SK-N-SH (cell line): ENCODE data around the gene RABGGTA. TPM values are rescaled to one million over a fixed set of nuclear protein-coding genes. Genes with fewer than 3 reads are reported as not detected.
A peak's percentile ranks its signal among the peaks of the same experiment; 100 is the strongest.
"Not testable (repeated sequence)": the region's sequence is repeated elsewhere in the genome, so short reads cannot be mapped to it uniquely, and the experiment has no call there.

Source experiments
- CTCF ChIA-PET: fragments of 300-600, 350-600 bp; formaldehyde crosslinking; extraction: SDS; loops from one replicate; lab custom pipeline; 2021; lab: Yijun Ruan, JAX
- POLR2A ChIA-PET: fragments of 350-600 bp; sonication (Branson Sonifier 250); formaldehyde crosslinking; extraction: SDS; loops from one replicate; lab custom pipeline; 2020; ENCODE audit warnings: antibody characterized with exemption, inconsistent platforms; lab: Yijun Ruan, JAX
- DNase-seq: peaks from one replicate; pipeline ENCODE4 v3.0.0; 2012
- H2AFZ ChIP-seq: fragments of 200-600 bp; sonication (generic); 2 replicates; pipeline ENCODE4 v1.8.1; 2016; ENCODE audit warnings: antibody characterized with exemption, mild to moderate bottlenecking, low read depth
- H3F3A ChIP-seq: fragments of 200-600 bp; sonication (generic); replicated peaks from 2 replicates; pipeline ENCODE3; 2016; ENCODE audit warnings: antibody characterized with exemption, mild to moderate bottlenecking; ENCODE audit not compliant: insufficient read depth
- H3K27ac ChIP-seq, 2 experiments: fragments of 200-500 bp in 1 of 2; fragments of 200-600 bp in 1 of 2; sonication (Bioruptor generic) in 1 of 2; sonication (generic), shearing (Covaris generic) in 1 of 2; 2 replicates each; pipeline versions ENCODE4 v1.5.1 to v1.6.1; 2014 to 2016; ENCODE audit warnings: low read depth in 2 of 2, inconsistent platforms in 1 of 2, low read length in 1 of 2, mild to moderate bottlenecking in 1 of 2, mixed read lengths in 1 of 2
- H3K27me3 ChIP-seq: fragments of 200-600 bp; sonication (generic), shearing (Covaris generic); 2 replicates; pipeline ENCODE4 v1.6.1; 2016; ENCODE audit warnings: mixed run types; ENCODE audit not compliant: insufficient read depth
- H3K36me3 ChIP-seq, 2 experiments: fragments of 200-500 bp in 1 of 2; fragments of 200-600 bp in 1 of 2; sonication (Bioruptor generic) in 1 of 2; sonication (generic) in 1 of 2; replicated peaks in 1 of 2; 2 replicates each; pipeline versions ENCODE3 to v1.5.1; 2014 to 2016; ENCODE audit warnings: low read length in 1 of 2, mild to moderate bottlenecking in 1 of 2; ENCODE audit not compliant: insufficient read depth in 2 of 2, control insufficient read depth in 1 of 2
- H3K4me1 ChIP-seq, 2 experiments: fragments of 200-500 bp in 1 of 2; fragments of 200-600 bp in 1 of 2; sonication (Bioruptor generic) in 1 of 2; sonication (generic), shearing (Covaris generic) in 1 of 2; 2 replicates each; pipeline versions ENCODE4 v1.5.1 to v1.6.1; 2014 to 2016; ENCODE audit warnings: low read depth in 1 of 2, low read length in 1 of 2, mixed run types in 1 of 2; ENCODE audit not compliant: insufficient read depth in 2 of 2, control insufficient read depth in 1 of 2
- H3K4me2 ChIP-seq: fragments of 200-600 bp; sonication (generic), shearing (Covaris generic); 2 replicates; pipeline ENCODE4 v1.6.1; 2017; ENCODE audit warnings: mixed run types
- H3K4me3 ChIP-seq, 2 experiments: fragments of 200-500 bp in 1 of 2; fragments of 200-600 bp in 1 of 2; sonication (Bioruptor generic) in 1 of 2; sonication (generic), shearing (Covaris generic) in 1 of 2; 2 replicates each; pipeline versions ENCODE4 v1.5.1 to v1.8.1; 2014 to 2016; ENCODE audit warnings: low read depth in 2 of 2, inconsistent platforms in 1 of 2, low read length in 1 of 2, mild to moderate bottlenecking in 1 of 2, mixed read lengths in 1 of 2, moderate library complexity in 1 of 2
- H3K79me2 ChIP-seq: fragments of 200-600 bp; sonication (generic); 2 replicates; pipeline ENCODE4 v1.8.1; 2017; ENCODE audit warnings: mild to moderate bottlenecking; ENCODE audit not compliant: insufficient read depth
- H3K9ac ChIP-seq: fragments of 200-600 bp; sonication (generic); 2 replicates; pipeline ENCODE4 v1.6.1; 2017; ENCODE audit warnings: mixed run types
- H3K9me2 ChIP-seq: fragments of 200-600 bp; sonication (generic); 2 replicates; pipeline ENCODE4 v1.6.1; 2017; ENCODE audit warnings: mixed run types
- H3K9me3 ChIP-seq: fragments of 200-600 bp; sonication (generic); 2 replicates; pipeline ENCODE4 v1.6.1; 2017; ENCODE audit warnings: mixed run types, mild to moderate bottlenecking, moderate library complexity
- H4K20me1 ChIP-seq: fragments of 200-600 bp; sonication (generic); 2 replicates; pipeline ENCODE4 v1.6.1; 2017; ENCODE audit warnings: mild to moderate bottlenecking, mixed run types; ENCODE audit not compliant: insufficient read depth
- EP300 ChIP-seq, 2 experiments: IDR thresholded peaks; 2 replicates each; pipeline versions ENCODE4 v1.4.0 to v1.6.1; 2012; ENCODE audit warnings: borderline replicate concordance in 1 of 2, low read depth in 1 of 2, low read length in 1 of 2
- FOXJ3 ChIP-seq: sonication (generic); formaldehyde crosslinking; IDR thresholded peaks from 2 replicates; pipeline ENCODE4 v1.5.1; 2020; ENCODE audit warnings: mild to moderate bottlenecking, missing genetic modification reagents
- FOXM1 ChIP-seq: IDR thresholded peaks from 2 replicates; pipeline ENCODE4 v1.4.0; 2012; ENCODE audit warnings: low read depth, mild to moderate bottlenecking
- NRF1 ChIP-seq: IDR thresholded peaks from 2 replicates; pipeline ENCODE4 v1.6.1; 2012; ENCODE audit warnings: low read depth, mild to moderate bottlenecking, low read length
- RAD21 ChIP-seq: IDR thresholded peaks from 2 replicates; pipeline ENCODE4 v1.6.1; 2012; ENCODE audit warnings: mild to moderate bottlenecking, low read length
- RFX5 ChIP-seq: IDR thresholded peaks from 2 replicates; pipeline ENCODE4 v1.6.1; 2012; ENCODE audit warnings: mild to moderate bottlenecking, improper control_type of control experiment, low read length
- RXRA ChIP-seq: IDR thresholded peaks from 2 replicates; pipeline ENCODE4 v1.4.0; 2012; ENCODE audit warnings: low read depth, mild to moderate bottlenecking, borderline replicate concordance
- SIN3A ChIP-seq: IDR thresholded peaks from 2 replicates; pipeline ENCODE4 v1.6.1; 2012; ENCODE audit warnings: low read depth, mild to moderate bottlenecking, low read length, moderate library complexity, borderline replicate concordance
- TCF12 ChIP-seq: IDR thresholded peaks from 2 replicates; pipeline ENCODE4 v1.4.0; 2012
- TEAD4 ChIP-seq: IDR thresholded peaks from 2 replicates; pipeline ENCODE4 v1.4.0; 2012; ENCODE audit warnings: mild to moderate bottlenecking, borderline replicate concordance; ENCODE audit not compliant: insufficient read depth
- WGBS: methylation state at CpG from one replicate; pipeline ENCODE4 v1.1.6; 2017; ENCODE audit warnings: low lambda C conversion rate; 5-methylcytosine and 5-hydroxymethylcytosine counted together
- polyA plus RNA-seq, 3 experiments: library from polyadenylated mRNA; depleted of rRNA; stranded (reverse); fragments of >200 nt; gene quantifications; 2 replicates each; pipeline ENCODE4 v1.2.3, GENCODE V29; 2012
- TF ChIP-seq, protein P1 (sequence below): fragments of 200-600 bp; sonication (generic); IDR thresholded peaks from 2 replicates; pipeline ENCODE4 v1.6.1; 2017; ENCODE audit warnings: antibody characterized with exemption, mild to moderate bottlenecking, moderate library complexity
- TF ChIP-seq, protein P2 (sequence below): IDR thresholded peaks from 2 replicates; pipeline ENCODE4 v1.4.0; 2012; ENCODE audit warnings: low read depth

The RABGGTA gene
- polyA plus RNA-seq, 1 of the 3 experiments (the other 2 are of a cell fraction), result 59.4 TPM

DNA sequence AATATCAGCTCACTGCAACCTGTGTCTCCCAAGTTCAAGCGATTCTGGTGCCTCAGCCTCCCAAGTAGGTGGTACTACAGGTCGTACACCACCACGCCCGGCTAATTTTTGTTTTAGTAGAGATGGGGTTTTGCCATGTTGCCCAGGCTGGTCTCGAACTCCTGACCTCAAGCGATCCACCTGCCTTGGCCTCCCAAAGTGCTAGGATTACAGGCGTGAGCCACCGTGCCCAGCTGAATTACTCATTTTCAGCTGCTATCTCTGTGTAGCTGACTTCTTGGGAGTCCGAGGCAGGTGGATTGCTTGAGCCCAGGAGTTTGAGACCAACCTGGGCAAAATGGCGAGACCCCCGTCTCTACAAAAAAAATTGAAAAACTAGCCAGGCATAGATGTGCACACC, 26.0 kb downstream of the RABGGTA start:
- H3K4me2 ChIP-seq, H3K36me3 ChIP-seq, H3K27ac ChIP-seq, H3K4me3 ChIP-seq, DNase-seq, H3K9me2 ChIP-seq, H3K9ac ChIP-seq, H2AFZ ChIP-seq, H4K20me1 ChIP-seq, POLR2A ChIA-PET, H3K9me3 ChIP-seq, H3K27me3 ChIP-seq: not testable (repeated sequence)
- WGBS, result 92% methylated on average over 11 of the region's 11 CpGs
- CTCF ChIA-PET, result interaction anchor here (1.3 to 12.0 kb wide), 4 partner anchors 11 to 121 kb away, joined by 4 to 191 read pairs (median 24); partner anchors contain the start of genes DHRS1 and NOP9
- peaks cover 13% of the 10 kb centered on the region for H3F3A ChIP-seq
- peaks cover 15 to 20% of the 10 kb centered on the region in 2 experiments; a peak in 2 of 4 replicates for H3K4me1 ChIP-seq
- H3K79me2 ChIP-seq, result peaks cover 17% of the 10 kb centered on the region

- WGBS, result 58% methylated on average over 8 of the region's 10 CpGs
- no peak for TF ChIP-seq FOXJ3 (CRISPR knock-in tag)
- no peak for TF ChIP-seq RFX5
- TF ChIP-seq RAD21, result no peak
- TF ChIP-seq NRF1, result no peak
- no peak for TF ChIP-seq TCF12
- TF ChIP-seq EP300 (IDR thresholded peaks at IDR 0.05; ENCODE audit: borderline replicate concordance in 1 of 2, low read depth in 1 of 2, low read length in 1 of 2), result no peak
- TF ChIP-seq, protein P1, sequence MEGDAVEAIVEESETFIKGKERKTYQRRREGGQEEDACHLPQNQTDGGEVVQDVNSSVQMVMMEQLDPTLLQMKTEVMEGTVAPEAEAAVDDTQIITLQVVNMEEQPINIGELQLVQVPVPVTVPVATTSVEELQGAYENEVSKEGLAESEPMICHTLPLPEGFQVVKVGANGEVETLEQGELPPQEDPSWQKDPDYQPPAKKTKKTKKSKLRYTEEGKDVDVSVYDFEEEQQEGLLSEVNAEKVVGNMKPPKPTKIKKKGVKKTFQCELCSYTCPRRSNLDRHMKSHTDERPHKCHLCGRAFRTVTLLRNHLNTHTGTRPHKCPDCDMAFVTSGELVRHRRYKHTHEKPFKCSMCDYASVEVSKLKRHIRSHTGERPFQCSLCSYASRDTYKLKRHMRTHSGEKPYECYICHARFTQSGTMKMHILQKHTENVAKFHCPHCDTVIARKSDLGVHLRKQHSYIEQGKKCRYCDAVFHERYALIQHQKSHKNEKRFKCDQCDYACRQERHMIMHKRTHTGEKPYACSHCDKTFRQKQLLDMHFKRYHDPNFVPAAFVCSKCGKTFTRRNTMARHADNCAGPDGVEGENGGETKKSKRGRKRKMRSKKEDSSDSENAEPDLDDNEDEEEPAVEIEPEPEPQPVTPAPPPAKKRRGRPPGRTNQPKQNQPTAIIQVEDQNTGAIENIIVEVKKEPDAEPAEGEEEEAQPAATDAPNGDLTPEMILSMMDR, result no peak
- no peak for TF ChIP-seq TEAD4
- TF ChIP-seq RXRA, result no peak
- TF ChIP-seq FOXM1, result no peak
- TF ChIP-seq, protein P2, sequence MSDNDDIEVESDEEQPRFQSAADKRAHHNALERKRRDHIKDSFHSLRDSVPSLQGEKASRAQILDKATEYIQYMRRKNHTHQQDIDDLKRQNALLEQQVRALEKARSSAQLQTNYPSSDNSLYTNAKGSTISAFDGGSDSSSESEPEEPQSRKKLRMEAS, result no peak
- no peak for TF ChIP-seq SIN3A
- TF ChIP-seq, all 33 proteins: peak for 0
- H3K4me2 ChIP-seq, result peak overlapping the region; percentile 95
- peaks cover 26% of the 10 kb centered on the region in 2 experiments; a peak in 2 of 4 replicates for H3K4me1 ChIP-seq
- H3K27me3 ChIP-seq, result no peaks in the 10 kb centered on the region
- peaks cover 19% of the 10 kb centered on the region for H3F3A ChIP-seq
- ChIA-PET CTCF (interaction anchor here (0.7 to 12.0 kb wide), 34 partner anchors 9 to 193 kb away, joined by 3 to 191 read pairs (median 6); partner anchors contain the start of genes CHMP4A, CIDEB, DHRS1 and GMPR2), POLR2A (interaction anchor here (1.8 to 2.5 kb wide), 5 partner anchors 10 to 65 kb away, joined by 6 to 27 read pairs (median 13); partner anchors contain the start of genes CHMP4A, CIDEB, DHRS1 and GMPR2)
- H3K4me3 ChIP-seq, result peak overlapping the region; percentile 68 to 94
- H3K9me3 ChIP-seq, result no peaks in the 10 kb centered on the region
- peaks cover 33% of the 10 kb centered on the region for H3K79me2 ChIP-seq
- peak overlapping the region; percentile 62; the same call in 1 of the 2 replicates for H2AFZ ChIP-seq
- no peaks in the 10 kb centered on the region for H4K20me1 ChIP-seq
- H3K36me3 ChIP-seq, result peaks cover 26 to 29% of the 10 kb centered on the region in 2 experiments
- DNase-seq, result no peak
- H3K27ac ChIP-seq, result peak overlapping the region; percentile 96
- H3K9ac ChIP-seq, result peak overlapping the region; percentile 92
- no peaks in the 10 kb centered on the region for H3K9me2 ChIP-seq
These were observed 28.0 kb downstream of the RABGGTA start for GRCh38 chr14:24243336-24243836.
